Adrenal gland (tissue), 12 donors: Measurements from ENCODE around the gene RPS15. TPM values are rescaled to one million over a fixed set of nuclear protein-coding genes. Genes with fewer than 3 reads are reported as not detected.
A peak's percentile ranks its signal among the peaks of the same experiment; 100 is the strongest.

ENCODE experiments used
- DNase-seq, 7 donors: peaks; one replicate each; pipeline ENCODE4 v3.0.0-alpha.2; 2019 to 2020
- H3K27ac ChIP-seq, 5 donors: fragments of 200-600 bp; sonication (generic) in 4 of 5; 1 replicate in 3 of 5; 2 replicates in 2 of 5; pipeline versions ENCODE4 v1.5.1 to v1.8.0; 2016 to 2020; ENCODE audit warnings: mild to moderate bottlenecking in 1 of 5
- H3K27me3 ChIP-seq: fragments of 200-600 bp; 2 replicates; pipeline ENCODE4 v1.8.0; 2021
- H3K36me3 ChIP-seq, 2 donors: fragments of 200-600 bp; replicated peaks in 1 of 2; 1 replicate in 1 of 2; 2 replicates in 1 of 2; pipeline versions ENCODE4 v1.5.1 to v1.8.0; 2018 to 2022
- H3K4me1 ChIP-seq, 2 donors: fragments of 200-600 bp; replicated peaks in 1 of 2; 1 replicate in 1 of 2; 2 replicates in 1 of 2; pipeline versions ENCODE4 v1.5.1 to v1.8.0; 2018 to 2021
- H3K4me3 ChIP-seq, 4 donors: fragments of 200-600 bp; sonication (generic) in 3 of 4; one replicate each; pipeline ENCODE4 v1.5.1; 2016 to 2018
- H3K9me3 ChIP-seq, 3 donors: fragments of 200-600 bp; sonication (generic) in 1 of 3; replicated peaks in 1 of 3; 1 replicate in 2 of 3; 2 replicates in 1 of 3; pipeline versions ENCODE4 v1.5.1 to v1.8.0; 2016 to 2021
- CTCF ChIP-seq, 6 experiments: fragments of 450-650 bp in 4 of 6; fragments of 200-600 bp in 2 of 6; sonication (generic) in 1 of 6; IDR thresholded peaks; 1 replicate in 5 of 6; 2 replicates in 1 of 6; pipeline versions ENCODE4 v1.5.1 to v1.8.0; 2016 to 2021; ENCODE audit warnings: antibody characterized with exemption in 6 of 6, mild to moderate bottlenecking in 2 of 6, moderate library complexity in 1 of 6
- POLR2A ChIP-seq, 2 donors: fragments of 450-650 bp; IDR thresholded peaks; one replicate each; pipeline ENCODE4 v1.6.1; 2017; ENCODE audit warnings: antibody characterized with exemption in 2 of 2, mild to moderate bottlenecking in 2 of 2, moderate library complexity in 1 of 2
- WGBS, 4 donors: extraction: QIAGEN DNeasy Blood & Tissue Kit in 2 of 4; methylation state at CpG; one replicate each; pipeline versions ENCODE4 v1.1.5 to v1.1.7; 2013 to 2017; 5-methylcytosine and 5-hydroxymethylcytosine counted together
- intact Hi-C, 2 donors: fragments of 100-400 bp; cut with DNase I; formaldehyde crosslinking; loops; one replicate each; pipeline versions ENCODE4 v1.14.1 to v1.15.0; 2022 to 2023
- polyA plus RNA-seq, 3 donors: library from polyadenylated mRNA; stranded (reverse); fragments of 200-250 nt in 2 of 3; fragments of 350-450 nt in 1 of 3; fragmentation: Illumina TruSeq in 1 of 3; extraction: RNeasy Lipid Tissue Mini Kit (QIAGEN cat#74804) in 1 of 3; gene quantifications; one replicate each; pipeline ENCODE4 v1.2.3, GENCODE V29; 2013 to 2014
- total RNA-seq, 9 donors: library from RNA; depleted of rRNA in 4 of 9; stranded (reverse); fragments of >200 nt in 4 of 9; fragments of 120-200 nt in 1 of 9; fragmentation: NEBNext Ultra II Directional in 1 of 9; extraction: Animal tissue kit (Norgen Biotek cat#: 25700) in 1 of 9; gene quantifications; one replicate each; pipeline versions ENCODE4 v1.1.0 to v1.2.4, GENCODE V29; 2013 to 2023
- donor health status: healthy with polysubstance abuse.
- donor health status: Bipolar disorder and iron deficiency.
- donor health status: DM: yes; HTN: yes; CAD: no.
- donor health status: DM: no; HTN: no; CAD: no.
- donor health status: DM: no; HTN: no; CAD: no.
- donor health status: DM: yes; HTN: yes; CAD: no.

Gene RPS15
- total and polyA plus RNA-seq, 12 donors = 471 to 4,071 (median 1,829) TPM

- intact Hi-C loops = no loop called here
- H3K27ac ChIP-seq = peak overlapping the region in 1 of 5 donors; percentile 2
- TF ChIP-seq CTCF (IDR thresholded peaks at IDR 0.05) (no peak), POLR2A (IDR thresholded peaks at IDR 0.05) (no peak)
- peaks cover 77% of the 10 kb centered on the region for H3K27me3 ChIP-seq
- peak overlapping the region in 1 of 4 donors; percentile 15 for H3K4me3 ChIP-seq
- no peaks in the 10 kb centered on the region for H3K9me3 ChIP-seq
- peaks cover 20 to 56% of the 10 kb centered on the region in 2 donors for H3K4me1 ChIP-seq
- 0 to 6% (median 4%) methylated on average over 3 to 117 of the region's 117 CpGs for WGBS, 4 donors
- DNase-seq = no peak
- H3K36me3 ChIP-seq = no peaks in the 10 kb centered on the region
Observed at GRCh38 chr19:1469255-1470054, 31.3 kb downstream of the RPS15 start.

GRCh38 chr19:1470055-1470304, 31.8 kb downstream of the RPS15 start:
- WGBS, 4 donors = 0 to 10% (median 5%) methylated on average over 5 to 22 of the region's 22 CpGs
- peaks cover 20 to 56% of the 10 kb centered on the region in 2 donors for H3K4me1 ChIP-seq
- intact Hi-C loops = no loop called here

GRCh38 chr19:1470305-1471009, 32.3 kb downstream of the RPS15 start:
- TF ChIP-seq POLR2A (IDR thresholded peaks at IDR 0.05) = no peak
- TF ChIP-seq CTCF (IDR thresholded peaks at IDR 0.05) = no peak
- Histone ChIP-seq H3K9me3 (no peaks in the 10 kb centered on the region), H3K27me3 (peaks cover 77% of the 10 kb centered on the region), H3K27ac (peak overlapping the region in 1 of 5 donors; percentile 2), H3K4me3 (peak overlapping the region in 1 of 4 donors; percentile 35), H3K4me1 (peaks cover 20 to 51% of the 10 kb centered on the region in 2 donors), H3K36me3 (no peaks in the 10 kb centered on the region)
- DNase-seq = peak in 1 of 7 donors; percentile 76
- intact Hi-C loops = no loop called here
- WGBS, 4 donors = 1 to 3% (median 3%) methylated on average over 24 to 67 of the region's 67 CpGs; no CpG with 5 or more reads in 1 of the 4 donors

More at GRCh38 chr19:1470055-1470304, 31.8 kb downstream of the RPS15 start:
- Histone ChIP-seq H3K4me3 (peak overlapping the region in 1 of 4 donors; percentile 35), H3K36me3 (no peaks in the 10 kb centered on the region), H3K27ac (peak overlapping the region in 1 of 5 donors; percentile 2), H3K27me3 (peaks cover 77% of the 10 kb centered on the region), H3K9me3 (no peaks in the 10 kb centered on the region)
- no peak for DNase-seq
- TF ChIP-seq POLR2A (IDR thresholded peaks at IDR 0.05) = no peak
- TF ChIP-seq CTCF (IDR thresholded peaks at IDR 0.05) = no peak

GRCh38 chr19:1471010-1471514, 32.9 kb downstream of the RPS15 start:
- Histone ChIP-seq H3K36me3 (no peaks in the 10 kb centered on the region), H3K4me3 (peak overlapping the region in 1 of 4 donors; percentile 35), H3K4me1 (peaks cover 15 to 47% of the 10 kb centered on the region in 2 donors), H3K27me3 (peaks cover 75% of the 10 kb centered on the region), H3K9me3 (no peaks in the 10 kb centered on the region), H3K27ac (no peak overlapping the region)
- intact Hi-C loops = no loop called here
- DNase-seq = no peak
- no peak for TF ChIP-seq POLR2A (IDR thresholded peaks at IDR 0.05)
- 8 to 20% (median 11%) methylated on average over 5 to 28 of the region's 28 CpGs for WGBS, 4 donors
